Heart left ventricle (tissue), 16 donors: ENCODE measurements around the gene DSCAM. TPM values are rescaled to one million over a fixed set of nuclear protein-coding genes. Genes with fewer than 3 reads are reported as not detected.

ENCODE experiments used
- ATAC-seq, 4 donors: fragments of 200-7000 bp; cut with Tn5 transposase; one replicate each; pipeline ENCODE4 v1.9.1; 2020 to 2022; ENCODE audit warnings: moderate library complexity in 4 of 4, mild to moderate bottlenecking in 3 of 4, moderate number of reproducible peaks in 1 of 4
- DNase-seq, 5 donors: peaks; one replicate each; pipeline ENCODE4 v3.0.0-alpha.2; 2020
- H3K27ac ChIP-seq, 12 donors: fragments of 200-600 bp; sonication (generic) in 4 of 12; one replicate each; pipeline versions ENCODE4 v1.5.0 to v1.8.0; 2016 to 2022; ENCODE audit warnings: mild to moderate bottlenecking in 2 of 12
- H3K27me3 ChIP-seq, 9 donors: fragments of 200-600 bp; sonication (generic) in 2 of 9; one replicate each; pipeline versions ENCODE4 v1.5.1 to v1.8.0; 2016 to 2022; ENCODE audit warnings: mild to moderate bottlenecking in 3 of 9
- H3K36me3 ChIP-seq, 9 donors: fragments of 200-600 bp; sonication (generic) in 2 of 9; one replicate each; pipeline versions ENCODE4 v1.5.0 to v1.8.0; 2018 to 2022; ENCODE audit warnings: mild to moderate bottlenecking in 2 of 9
- H3K4me1 ChIP-seq, 12 donors: fragments of 200-600 bp; sonication (generic) in 4 of 12; one replicate each; pipeline versions ENCODE4 v1.5.0 to v1.8.0; 2016 to 2022; ENCODE audit warnings: mild to moderate bottlenecking in 3 of 12
- H3K4me3 ChIP-seq, 12 donors: fragments of 200-600 bp; sonication (generic) in 4 of 12; one replicate each; pipeline versions ENCODE4 v1.5.0 to v1.8.0; 2017 to 2022; ENCODE audit warnings: mild to moderate bottlenecking in 9 of 12, moderate library complexity in 4 of 12
- H3K9me3 ChIP-seq, 12 donors: fragments of 200-600 bp; sonication (generic) in 4 of 12; one replicate each; pipeline versions ENCODE4 v1.5.0 to v1.8.0; 2016 to 2022; ENCODE audit warnings: mild to moderate bottlenecking in 1 of 12
- CTCF ChIP-seq, 12 donors: fragments of 200-600 bp; sonication (generic) in 4 of 12; IDR thresholded peaks; one replicate each; pipeline versions ENCODE4 v1.5.0 to v1.8.0; 2018 to 2022; ENCODE audit warnings: antibody characterized with exemption in 12 of 12, mild to moderate bottlenecking in 5 of 12
- POLR2A ChIP-seq, 2 donors: fragments of 450-650 bp; IDR thresholded peaks; one replicate each; pipeline ENCODE4 v1.6.1; 2017; ENCODE audit warnings: antibody characterized with exemption in 2 of 2, mild to moderate bottlenecking in 2 of 2, moderate library complexity in 2 of 2
- WGBS, 4 donors: extraction: QIAGEN DNeasy Blood & Tissue Kit in 2 of 4; methylation state at CpG; one replicate each; pipeline versions ENCODE4 v1.1.5 to v1.1.7; 2013 to 2018; 5-methylcytosine and 5-hydroxymethylcytosine counted together
- intact Hi-C, 10 donors: fragments of 100-400 bp; cut with DNase I; formaldehyde crosslinking; loops; one replicate each; pipeline versions ENCODE4 v1.11.1 to v1.14.2; 2022
- polyA plus RNA-seq, 2 donors: library from polyadenylated mRNA; stranded (reverse); fragments of 200-250 nt; gene quantifications; one replicate each; pipeline ENCODE4 v1.2.3, GENCODE V29; 2013
- total RNA-seq, 9 donors: library from RNA; depleted of rRNA in 2 of 9; stranded (reverse); fragments of >200 nt in 2 of 9; fragmentation: NEBNext Ultra II Directional in 3 of 9; extraction: Animal tissue kit (Norgen Biotek cat#: 25700) in 3 of 9; gene quantifications; one replicate each; pipeline versions ENCODE4 v1.1.0 to v1.2.4, GENCODE V29; 2016 to 2023
- donor health status: ischemic (EF 13 %, LVEDD 7.1; RV severe dilation, severe dysfunction).
- donor health status: healthy with polysubstance abuse.
- donor health status: DM: no; HTN: yes; CAD: no.
- donor health status: DM: no; HTN: no; CAD: no.
- donor health status: ischemic (EF 25% LVEDD 6.9; RV normal size, moderate dysfunction).
- donor health status: ischemic (EF 25% LVEDD 5.7; RV mildly dilated, moderate dysfunction).
- donor health status: healthy.
- donor health status: DM: yes; HTN: yes; CAD: no.
- donor health status: ischemic (EF 35%, LVEDD 5.7; RV mildly dilated, moderate dysfunction).
- donor health status: nonischemic (EF 11% LVEDD 7.7; RV severe dilation, severe dysfunction).
- donor health status: DM: yes; HTN: yes; CAD: no.
- donor health status: PGD.
- donor health status: ischemic (EF 29% LVEDD 5.4; RV normal size, mild dysfunction).
- donor health status: nonischemic (EF 23%, LVEDD 6.1; RV moderate dilation, normal function).

DSCAM gene
- total and polyA plus RNA-seq, 11 donors = 0.03 TPM; not detected in 10

- Histone ChIP-seq H3K27ac (no peak overlapping the region), H3K4me3 (no peak overlapping the region), H3K27me3 (peaks cover 0 to 12% (median 0%) of the 10 kb centered on the region in 9 donors), H3K4me1 (peaks cover 0 to 4% (median 0%) of the 10 kb centered on the region in 12 donors), H3K36me3 (no peaks in the 10 kb centered on the region), H3K9me3 (no peaks in the 10 kb centered on the region)
- TF ChIP-seq CTCF (IDR thresholded peaks at IDR 0.05) = no peak
- TF ChIP-seq POLR2A (IDR thresholded peaks at IDR 0.05) = no peak
- intact Hi-C loops = loop anchor here in 5 of 10 donors (5.0 to 10.0 kb wide), 3 partner anchors 241 to 603 kb away; no protein-coding TSS in a partner anchor
- DNase-seq (no peak), ATAC-seq (no peak)
- WGBS, 4 donors = 70 to 87% (median 72%) methylated on average over 6 of the region's 6 CpGs
These were observed 458.9 kb downstream of the DSCAM start for GRCh38 chr21:40388046-40388445.

- WGBS, 4 donors = 71 to 79% (median 76%) methylated on average over 2 of the region's 2 CpGs
- H3K27me3 ChIP-seq = peaks cover 0 to 12% (median 0%) of the 10 kb centered on the region in 9 donors
- peaks cover 0 to 4% (median 0%) of the 10 kb centered on the region in 12 donors for H3K4me1 ChIP-seq
- intact Hi-C loops = loop anchor here in 8 of 10 donors (1.0 to 10.0 kb wide), 7 partner anchors 240 to 602 kb away; no protein-coding TSS in a partner anchor
- DNase-seq = no peak
- no peak for ATAC-seq
- no peak overlapping the region for H3K27ac ChIP-seq
- TF ChIP-seq POLR2A (IDR thresholded peaks at IDR 0.05) (no peak), CTCF (IDR thresholded peaks at IDR 0.05) (no peak)
- no peak overlapping the region for H3K4me3 ChIP-seq
- H3K36me3 ChIP-seq = no peaks in the 10 kb centered on the region
- no peaks in the 10 kb centered on the region for H3K9me3 ChIP-seq
These were observed 459.8 kb downstream of the DSCAM start for GRCh38 chr21:40386981-40387747.

DNA sequence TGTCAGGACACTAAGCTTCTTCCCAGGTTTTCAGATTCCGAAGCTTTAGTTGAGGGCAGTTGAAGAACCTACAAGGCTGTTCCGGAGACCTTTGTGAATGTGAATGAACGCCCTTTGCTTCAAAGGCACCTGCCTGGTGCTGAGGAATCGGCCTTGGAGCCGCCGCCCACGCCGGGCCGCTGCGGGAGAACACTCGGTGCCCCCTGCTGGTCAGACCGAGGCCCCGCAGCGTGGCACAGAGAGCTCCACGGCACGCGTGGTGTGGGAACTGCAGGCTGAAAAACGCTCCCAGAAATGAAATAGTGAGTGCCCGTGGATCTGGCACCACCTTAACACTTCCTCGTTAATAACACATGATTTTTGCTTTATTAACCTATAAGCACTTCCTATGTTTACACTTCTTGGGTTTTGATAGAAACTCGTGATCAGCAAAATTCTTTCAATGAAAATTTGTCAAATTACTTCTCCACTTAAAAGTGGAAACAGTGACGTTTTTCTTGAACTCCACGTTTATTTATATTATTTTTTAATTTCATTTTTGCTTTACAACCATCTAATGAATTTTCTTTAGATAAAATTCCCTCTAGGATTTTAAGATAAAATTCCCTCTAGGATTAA is 460.6 kb downstream of the DSCAM start:
- DNase-seq = peak; percentile 23 to 73 (median 45)
- ATAC-seq = peak; percentile 37 to 83 (median 75)
- Histone ChIP-seq H3K4me1 (peaks cover 0 to 4% (median 0%) of the 10 kb centered on the region in 12 donors), H3K27me3 (peaks cover 0 to 12% (median 0%) of the 10 kb centered on the region in 9 donors), H3K9me3 (no peaks in the 10 kb centered on the region), H3K4me3 (no peak overlapping the region), H3K36me3 (no peaks in the 10 kb centered on the region), H3K27ac (no peak overlapping the region)
- 9 to 23% (median 10%) methylated on average over 20 to 23 of the region's 23 CpGs for WGBS, 4 donors
- TF ChIP-seq CTCF (IDR thresholded peaks at IDR 0.05) (peak; percentile 60 to 87 (median 80)), POLR2A (IDR thresholded peaks at IDR 0.05) (no peak)
- intact Hi-C loops = loop anchor here in 8 of 10 donors (1.0 to 10.0 kb wide), 7 partner anchors 239 to 602 kb away; no protein-coding TSS in a partner anchor

GRCh38 chr21:40385883-40386282 is 461.1 kb downstream of the DSCAM start:
- H3K36me3 ChIP-seq = no peaks in the 10 kb centered on the region
- peaks cover 0 to 4% (median 0%) of the 10 kb centered on the region in 12 donors for H3K4me1 ChIP-seq
- ATAC-seq = no peak
- H3K4me3 ChIP-seq = no peak overlapping the region
- intact Hi-C loops = loop anchor here (1.0 to 10.0 kb wide), 7 partner anchors 239 to 601 kb away; no protein-coding TSS in a partner anchor
- no peak overlapping the region for H3K27ac ChIP-seq
- DNase-seq = no peak
- 89 to 94% (median 91%) methylated on average over 6 of the region's 6 CpGs for WGBS, 4 donors
- TF ChIP-seq CTCF (IDR thresholded peaks at IDR 0.05) (no peak), POLR2A (IDR thresholded peaks at IDR 0.05) (no peak)
- H3K27me3 ChIP-seq = peaks cover 0 to 12% (median 0%) of the 10 kb centered on the region in 9 donors
- H3K9me3 ChIP-seq = no peaks in the 10 kb centered on the region
